ENCODE data around the gene SLC9A9. TPM values are rescaled to one million over a fixed set of nuclear protein-coding genes. Genes with fewer than 3 reads are reported as not detected.

Gene SLC9A9
- total and polyA plus RNA-seq, 10 of the 15 experiments (the other 5 are each of a cell fraction or from before 2014, with no cell fraction given), result 3.5 to 14.2 (median 9.3) TPM

- TF ChIP-seq REST (IDR thresholded peaks at IDR 0.05; ENCODE audit: low read depth, low read length) (no peak), IRF5 (IDR thresholded peaks at IDR 0.05; ENCODE audit: borderline replicate concordance) (no peak), POLR2AphosphoS5 (IDR thresholded peaks at IDR 0.05; ENCODE audit: low read length) (no peak), ATF7 (IDR thresholded peaks at IDR 0.05; ENCODE audit: low read depth) (no peak), WRNIP1 (IDR thresholded peaks at IDR 0.05; ENCODE audit: borderline replicate concordance, low read depth, low read length) (no peak)
These were observed 271.5 kb downstream of the SLC9A9 start (continued) for GRCh38 chr3:143576568-143577270.

- TF ChIP-seq ZNF274 (IDR thresholded peaks at IDR 0.05; ENCODE audit: insufficient read depth, insufficient read length) (no peak), NR2C1 (IDR thresholded peaks at IDR 0.05) (no peak), CREM (IDR thresholded peaks at IDR 0.05; ENCODE audit: low read depth) (no peak), SIX5 (IDR thresholded peaks at IDR 0.05; ENCODE audit: low read depth, low read length, severe bottlenecking) (no peak)
- ChIA-PET SMC1A (ENCODE audit: uncharacterized antibody, unreplicated experiment) (no interaction called here), CTCF (no interaction called here), RAD21 (ENCODE audit: unreplicated experiment) (no interaction called here), POLR2A (no interaction called here)
- no peak overlapping the region for H3K4me2 ChIP-seq (ENCODE audit: control insufficient read depth, insufficient read depth)
- no TSS peak for BruUV-seq (replicated peaks)
- no peaks in the 10 kb centered on the region for H3K4me1 ChIP-seq (ENCODE audit: control insufficient read depth, insufficient read depth, low read length)
- 100% methylated on average over 1 of the region's 1 CpG for WGBS (ENCODE audit: insufficient coverage, insufficient replicate concordance, low lambda C conversion rate, missing lambda C conversion rate)
- H3K36me3 ChIP-seq (ENCODE audit: control insufficient read depth in 2 of 2, insufficient read depth in 2 of 2, low read length in 1 of 2), result no peaks in the 10 kb centered on the region; a peak in 1 of 4 replicates
- ATAC-seq, result no peak
- no peak for FAIRE-seq
- H3K9ac ChIP-seq (ENCODE audit: control insufficient read depth, insufficient read depth, low read length), result no peak overlapping the region
- intact Hi-C loops (cut with micrococcal nuclease; ENCODE audit: unreplicated experiment) (no loop called here), in situ Hi-C loops (cut with MboI) (no loop called here)
- H2AFZ ChIP-seq (ENCODE audit: control insufficient read depth, low read depth, low read length), result no peak overlapping the region
- no peaks in the 10 kb centered on the region for H3K27me3 ChIP-seq (replicated peaks in 1 of 2; ENCODE audit: control insufficient read depth in 2 of 2, insufficient read depth in 2 of 2, low read length in 1 of 2)
- H3K4me3 ChIP-seq, result no peak overlapping the region
- H3K27ac ChIP-seq (ENCODE audit: control insufficient read depth, insufficient read depth), result no peak overlapping the region
- DNase-seq (ENCODE audit: low read depth, low spot score), result no peak
- no peaks in the 10 kb centered on the region for H3K9me3 ChIP-seq (replicated peaks; ENCODE audit: control insufficient read depth, insufficient read depth, low read length)
- H3K79me2 ChIP-seq (ENCODE audit: control insufficient read depth, insufficient read depth, low read length), result no peaks in the 10 kb centered on the region
- H4K20me1 ChIP-seq (ENCODE audit: control insufficient read depth, insufficient read depth), result no peaks in the 10 kb centered on the region
These were observed 273.3 kb downstream of the SLC9A9 start for GRCh38 chr3:143574933-143575332.
